ENCODE results near the gene TENM4.
A peak's percentile ranks its signal among the peaks of the same experiment; 100 is the strongest.
"Not testable (repeated sequence)": the region's sequence is repeated elsewhere in the genome, so short reads cannot be mapped to it uniquely, and the experiment has no call there.

Gene TENM4

DNA sequence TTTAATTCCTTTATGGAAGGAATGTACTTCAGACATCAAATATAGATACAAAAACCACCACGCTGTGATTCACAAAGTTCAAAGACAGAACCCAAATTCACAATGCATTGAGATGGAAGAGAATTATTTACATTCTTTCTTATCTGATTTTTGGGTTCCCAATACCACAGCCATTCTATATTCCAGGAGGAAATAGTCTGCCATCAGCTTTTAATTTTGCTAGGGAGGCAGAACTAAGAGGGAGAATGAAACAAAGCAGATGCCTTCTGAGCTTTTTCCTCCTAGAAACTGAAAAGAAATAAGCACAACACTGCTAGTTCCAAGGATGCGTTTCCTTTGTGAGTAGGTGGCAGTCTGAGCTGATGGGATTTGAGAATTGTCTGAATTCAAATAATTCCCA, 583.1 kb downstream of the TENM4 start:
- no peak for DNase-seq

DNA sequence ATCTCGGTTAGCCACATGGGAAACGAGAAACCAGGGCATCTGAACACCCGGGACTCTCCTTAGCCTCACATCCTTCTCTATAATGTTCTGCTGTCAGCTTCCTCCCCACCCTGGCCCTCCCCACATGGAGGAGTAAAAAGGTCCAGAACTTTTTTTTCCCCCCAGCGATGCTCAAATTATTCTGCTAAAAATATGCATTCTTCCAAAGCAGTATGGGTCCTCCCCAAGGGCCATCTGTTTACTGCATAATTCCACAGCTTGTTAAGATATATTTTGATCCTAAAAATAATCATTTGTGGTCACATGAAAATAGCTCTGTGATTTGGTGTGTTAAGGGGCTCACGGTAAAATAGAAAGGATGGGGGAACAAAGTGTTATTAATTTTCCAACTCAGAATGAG, 584.6 kb downstream of the TENM4 start:
- no peak for DNase-seq

DNA sequence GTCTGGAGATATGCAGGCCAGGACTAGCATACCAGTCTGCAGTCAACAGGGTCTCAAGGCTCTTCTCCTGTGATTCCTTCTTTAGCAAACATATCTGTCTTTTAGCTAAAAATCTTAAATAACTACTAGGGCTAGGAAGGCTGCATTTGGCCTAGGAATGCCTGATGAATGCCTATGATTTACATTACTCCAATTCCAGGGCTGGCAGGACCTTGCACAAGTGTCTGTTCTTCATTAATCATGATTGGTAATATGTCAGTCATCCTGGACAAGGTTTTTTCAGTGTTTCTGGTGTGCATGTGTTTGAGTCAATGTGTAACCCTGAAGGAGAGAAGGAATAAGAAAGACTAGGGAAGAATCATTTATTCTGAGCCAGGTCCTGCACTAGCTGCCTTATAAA, 585.7 kb downstream of the TENM4 start:
- DNase-seq, result no peak

DNA sequence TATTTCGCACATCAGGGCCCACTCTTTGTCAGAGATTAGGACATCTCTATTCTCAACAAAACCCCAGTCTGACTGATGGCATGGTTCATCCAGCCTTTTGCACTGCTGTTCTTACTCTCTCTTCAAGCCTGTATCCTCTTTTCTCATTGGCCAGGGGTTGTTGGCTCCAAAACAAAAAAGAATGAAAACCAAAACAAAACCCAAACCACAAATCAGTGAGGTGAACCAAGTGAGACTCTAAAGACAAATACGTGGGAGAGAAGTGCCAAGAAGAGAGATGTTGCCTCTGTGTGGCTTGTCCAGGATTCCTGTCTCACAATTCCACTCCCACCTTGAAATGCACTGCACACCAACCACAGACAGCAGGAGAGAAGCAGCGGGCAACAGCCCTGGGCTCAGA, 587.3 kb downstream of the TENM4 start:
- no peak for DNase-seq

DNA sequence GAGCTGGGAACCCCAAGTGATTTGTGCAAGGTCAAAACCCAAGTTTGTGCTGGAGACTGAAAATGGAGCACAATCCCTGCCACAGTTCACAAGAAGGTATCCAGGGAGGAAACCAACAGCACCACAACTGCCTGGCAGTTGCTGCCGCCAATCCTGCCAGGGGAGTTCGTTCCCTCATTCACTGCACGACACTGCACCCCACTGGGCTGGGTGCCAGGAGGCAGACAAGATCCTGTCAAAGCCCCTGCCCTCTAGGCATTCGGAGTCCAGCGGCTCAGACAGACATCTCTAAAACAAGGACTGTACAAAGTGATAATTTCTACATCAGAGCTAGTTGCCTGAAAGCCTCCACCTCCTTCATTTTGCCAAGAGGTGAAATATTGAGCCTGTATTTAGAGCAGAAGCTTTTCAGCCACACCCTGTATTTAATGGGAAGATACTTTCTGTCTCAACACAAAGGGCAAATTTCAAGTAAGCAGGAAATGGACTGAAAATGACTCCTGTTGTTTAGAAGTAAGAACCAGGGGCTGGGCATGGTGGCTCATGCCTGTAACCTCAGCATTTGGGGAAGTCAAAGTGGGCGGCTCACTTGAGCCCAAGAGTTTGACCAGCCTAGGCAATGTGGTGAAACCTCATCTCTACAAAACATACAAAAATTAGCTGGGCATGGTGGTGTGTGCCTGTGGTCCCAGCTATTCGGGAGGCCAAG, 588.8 kb downstream of the TENM4 start:
- peak; percentile 22 for DNase-seq

DNA sequence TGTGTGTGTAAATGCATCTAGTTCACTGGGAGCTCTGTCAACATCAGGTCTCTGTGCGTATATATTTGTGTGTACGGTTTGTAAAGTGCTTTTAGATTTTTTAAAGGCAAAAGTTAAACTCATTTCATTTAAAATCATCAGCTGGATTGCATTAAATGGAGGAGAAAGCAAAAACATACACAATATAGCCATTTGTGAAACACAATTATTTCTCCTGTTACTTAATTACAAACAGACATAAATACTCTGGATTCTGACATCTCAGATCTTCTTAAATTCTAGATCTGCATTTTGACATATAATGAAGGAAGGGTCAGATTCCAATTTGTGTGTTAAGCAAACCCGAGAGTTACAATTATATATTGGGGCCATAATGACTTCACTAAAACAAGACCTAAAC, 590.8 kb downstream of the TENM4 start:
- DNase-seq, result no peak

DNA sequence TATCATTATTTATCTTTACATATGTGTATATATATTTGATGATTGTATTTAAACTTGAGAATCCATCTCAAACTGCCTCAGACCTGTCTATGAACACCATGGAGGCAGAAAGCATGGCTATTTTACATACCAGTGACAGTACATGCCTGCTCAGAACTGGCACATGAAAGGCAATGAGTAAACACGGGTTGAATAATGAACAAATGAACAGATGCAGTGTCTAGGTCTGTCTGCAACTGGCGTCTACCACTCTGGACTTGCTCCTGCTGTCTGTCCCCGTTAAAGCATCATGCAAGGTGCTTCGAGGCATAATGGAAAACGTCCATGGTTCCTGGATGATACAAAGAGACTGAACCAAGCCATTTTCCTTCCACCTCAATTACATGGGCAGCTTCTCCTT, 594.6 kb downstream of the TENM4 start:
- no peak for DNase-seq

DNA sequence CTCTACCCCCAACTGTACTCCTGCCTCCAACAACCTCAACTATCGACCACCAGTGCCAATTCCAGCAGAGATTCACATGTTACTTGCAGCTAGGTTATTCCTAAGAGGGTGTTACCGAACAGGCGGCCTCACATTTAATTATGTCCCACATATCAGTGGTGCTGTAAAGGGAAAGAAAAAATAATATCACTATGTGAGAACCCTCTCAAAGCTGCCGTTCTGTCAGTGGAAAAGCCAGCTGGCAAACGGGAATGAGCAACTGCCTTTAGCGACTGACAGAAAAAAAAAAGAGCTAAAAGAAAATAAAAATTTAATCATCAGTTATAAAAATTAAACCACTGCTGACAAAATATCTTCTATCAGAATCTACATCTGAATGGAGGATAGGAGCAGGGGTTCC, 595.3 kb downstream of the TENM4 start:
- DNase-seq, result no peak

DNA sequence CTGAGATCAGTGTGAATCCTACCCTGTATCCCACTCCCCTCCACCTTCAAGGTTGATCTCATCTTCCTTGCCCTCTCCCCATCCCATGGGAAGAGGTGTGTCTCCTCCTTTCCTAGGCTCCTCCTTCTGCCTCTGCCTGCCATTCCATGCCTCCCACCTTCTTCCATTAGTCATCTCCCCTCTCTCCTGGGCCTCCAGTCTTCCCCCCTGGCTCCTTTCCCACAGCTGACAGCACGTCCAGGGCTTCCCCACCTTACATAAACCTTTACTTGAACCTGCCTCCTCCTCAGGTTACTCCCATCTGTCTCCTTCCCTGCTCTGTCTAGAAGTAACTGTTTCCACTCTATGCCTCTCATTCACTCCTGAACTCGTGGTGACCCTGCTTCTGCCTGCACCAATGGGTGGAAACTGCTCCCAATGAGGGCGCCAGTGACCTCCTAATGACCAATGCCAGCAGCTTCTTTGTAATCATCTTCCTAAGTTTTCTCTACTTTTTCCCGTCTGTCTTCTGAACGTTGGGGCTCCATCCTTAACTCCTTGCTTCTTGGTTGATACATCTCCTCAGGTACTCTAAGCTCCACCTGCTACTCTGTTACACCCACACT, 599.3 kb downstream of the TENM4 start:
- DNase-seq, result no peak

DNA sequence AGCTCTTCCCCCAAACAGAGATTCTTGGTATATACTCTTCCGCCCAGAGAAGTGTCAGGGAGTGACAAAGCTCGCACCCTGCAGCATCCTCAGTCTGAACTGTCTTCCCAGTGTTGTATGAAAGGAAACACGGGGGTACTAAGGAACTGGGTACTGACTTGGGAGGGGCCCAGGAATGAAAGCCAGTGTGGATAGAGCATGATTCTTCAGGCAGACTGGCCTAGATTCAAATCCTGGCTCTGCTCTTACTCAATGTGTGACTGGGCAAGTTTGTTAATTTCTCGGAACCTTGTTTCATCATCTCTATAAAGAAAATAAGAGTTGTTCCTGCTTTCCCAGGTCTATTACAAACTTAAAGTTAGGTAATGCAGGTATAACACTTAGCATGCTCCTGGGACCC, 600.2 kb downstream of the TENM4 start:
- no peak for DNase-seq

DNA sequence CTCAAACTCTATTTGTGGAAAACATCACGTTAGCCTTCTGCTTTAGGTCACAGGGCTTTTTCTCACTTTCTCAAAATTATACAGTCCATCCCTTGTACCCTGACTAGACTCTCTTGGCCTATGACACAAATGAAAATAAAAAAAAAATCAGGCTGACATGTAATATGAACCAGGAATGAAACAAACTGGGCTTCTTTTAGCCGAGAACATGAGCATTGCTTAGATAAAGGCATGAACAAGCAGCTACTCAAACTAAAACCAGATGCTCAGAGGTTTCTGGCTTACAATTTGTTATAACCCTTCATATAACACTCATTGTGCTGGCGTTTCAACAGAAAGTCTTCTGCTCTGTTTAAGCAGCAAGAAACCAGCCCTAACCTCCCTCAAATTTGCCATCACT, 600.6 kb downstream of the TENM4 start:
- DNase-seq, result no peak

DNA sequence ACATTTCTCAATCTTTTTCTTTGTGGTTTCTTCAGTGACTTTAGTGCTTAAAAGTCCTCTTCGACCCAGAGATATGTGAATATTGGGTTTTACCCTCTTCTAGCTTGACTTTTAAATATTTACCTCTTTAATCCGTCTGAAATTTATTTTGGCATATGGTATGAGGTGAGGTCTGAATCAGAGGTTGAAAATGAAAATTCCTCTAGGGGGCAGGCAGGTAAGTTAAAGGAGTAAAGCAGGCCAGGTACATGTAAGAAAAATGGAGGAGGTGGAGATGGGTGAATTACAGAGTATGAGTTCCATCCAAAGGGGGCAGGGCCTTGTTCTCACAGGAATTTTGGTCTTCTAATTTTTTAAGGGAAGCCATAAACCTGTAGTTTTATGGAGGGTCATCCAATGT, 602.4 kb downstream of the TENM4 start:
- no peak for DNase-seq

DNA sequence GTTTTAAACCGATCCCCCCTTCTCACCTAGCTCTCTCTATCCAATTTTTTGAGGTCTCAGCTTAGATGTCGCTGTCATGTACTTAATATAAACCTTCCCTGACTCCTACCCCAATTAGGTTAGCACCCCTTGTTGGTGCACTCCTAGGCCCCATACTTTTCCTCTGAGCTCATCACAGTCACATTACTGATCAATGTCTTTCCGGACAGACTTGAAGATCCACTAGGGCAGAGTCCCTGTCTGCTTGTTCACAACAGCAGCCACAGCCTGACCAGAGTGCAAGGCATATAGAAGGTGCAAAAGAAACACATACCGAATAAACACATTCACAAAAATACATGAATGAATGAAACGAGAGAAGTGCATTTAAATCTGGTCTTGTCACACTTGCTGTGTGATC, 605.2 kb downstream of the TENM4 start:
- no peak for DNase-seq

DNA sequence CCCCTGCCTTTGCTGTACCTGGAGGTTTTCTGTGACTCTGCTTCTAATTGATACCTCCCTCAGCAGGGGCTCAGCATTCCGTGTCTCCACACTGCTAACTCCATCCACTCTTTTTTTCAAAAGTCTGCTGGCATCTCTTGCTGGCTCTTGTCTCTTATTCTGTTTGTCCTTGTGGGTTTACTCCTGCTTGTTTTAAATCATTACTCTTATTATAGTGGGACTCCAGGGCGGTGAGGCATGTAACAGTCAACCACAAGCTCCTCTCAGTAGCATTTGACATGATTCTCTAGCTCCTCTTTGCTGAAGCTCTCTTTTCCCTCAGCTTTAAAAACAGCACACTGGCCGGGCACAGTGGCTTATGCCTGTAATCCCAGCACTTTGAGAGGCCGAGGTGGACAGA, 605.9 kb downstream of the TENM4 start:
- no peak for DNase-seq

DNA sequence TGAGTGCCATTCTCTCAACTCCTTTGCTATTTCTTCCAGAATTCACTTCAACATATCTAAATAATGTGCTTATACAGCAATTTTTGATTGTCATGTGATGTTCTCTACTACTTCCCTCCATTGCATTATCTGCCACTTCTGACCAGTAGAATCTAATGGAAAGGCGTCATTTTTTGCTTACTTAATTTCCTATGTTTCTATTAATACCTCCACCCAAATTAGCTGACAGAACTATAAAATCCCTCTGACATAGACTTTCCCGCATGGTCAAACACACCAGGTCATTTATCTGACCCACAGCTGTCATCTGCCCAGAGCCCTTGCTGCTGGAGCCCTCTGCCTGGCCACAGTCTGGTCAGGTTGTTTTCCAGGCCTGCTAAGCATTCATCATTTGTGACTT, 607.6 kb downstream of the TENM4 start:
- DNase-seq, result no peak

DNA sequence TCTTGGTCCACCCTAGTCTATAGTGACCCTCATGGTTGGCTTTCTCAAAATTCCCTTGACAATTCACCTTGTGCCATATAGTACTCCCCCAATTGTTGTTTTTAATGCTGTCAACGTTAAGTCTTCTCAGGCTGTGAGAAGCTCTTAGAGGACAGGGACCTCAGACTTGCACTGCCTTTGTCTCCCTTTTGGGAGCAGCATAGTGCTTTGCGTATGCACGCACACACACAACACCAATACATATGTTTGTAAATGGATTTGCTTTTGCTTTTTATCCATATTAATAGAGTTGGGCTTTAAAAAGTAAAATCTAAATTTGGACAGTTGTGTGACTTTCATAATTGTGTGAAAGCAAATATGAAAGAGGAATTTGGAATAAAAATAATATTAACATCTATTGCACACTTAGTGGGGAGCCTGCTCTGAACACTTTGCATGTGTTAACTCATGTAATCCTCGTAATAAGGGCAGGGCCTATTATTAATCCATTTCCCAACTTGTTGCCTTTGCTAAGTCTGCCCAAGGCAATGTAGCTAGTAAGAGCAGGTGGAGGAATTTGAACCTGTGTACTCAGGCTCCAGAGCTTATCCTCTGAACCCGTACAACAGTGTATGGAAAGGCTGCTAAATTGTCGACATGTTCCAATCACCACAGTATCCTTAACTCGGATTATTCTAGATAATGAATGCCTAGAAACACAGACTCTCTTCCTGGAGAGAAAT, 608.4 kb downstream of the TENM4 start:
- DNase-seq, result no peak

DNA sequence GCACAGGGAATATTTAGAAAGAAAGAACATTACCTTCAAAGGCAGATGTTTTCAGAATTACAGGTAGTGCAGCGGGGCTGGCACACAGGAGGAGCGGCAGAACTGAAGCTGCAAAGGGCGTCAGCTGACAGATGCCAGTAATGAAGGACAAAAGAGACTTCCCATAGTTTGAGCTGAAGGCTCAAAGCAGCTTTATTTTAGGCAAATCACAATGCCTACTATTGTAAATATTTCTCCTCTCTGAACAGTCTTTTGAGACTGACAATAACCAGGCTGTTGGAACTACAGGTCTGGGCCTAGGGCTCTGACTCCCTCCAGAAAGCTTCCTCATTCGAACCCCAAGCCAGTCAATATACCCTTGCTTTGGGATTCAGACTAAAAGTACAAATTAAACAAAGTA, 609.3 kb downstream of the TENM4 start:
- no peak for DNase-seq

DNA sequence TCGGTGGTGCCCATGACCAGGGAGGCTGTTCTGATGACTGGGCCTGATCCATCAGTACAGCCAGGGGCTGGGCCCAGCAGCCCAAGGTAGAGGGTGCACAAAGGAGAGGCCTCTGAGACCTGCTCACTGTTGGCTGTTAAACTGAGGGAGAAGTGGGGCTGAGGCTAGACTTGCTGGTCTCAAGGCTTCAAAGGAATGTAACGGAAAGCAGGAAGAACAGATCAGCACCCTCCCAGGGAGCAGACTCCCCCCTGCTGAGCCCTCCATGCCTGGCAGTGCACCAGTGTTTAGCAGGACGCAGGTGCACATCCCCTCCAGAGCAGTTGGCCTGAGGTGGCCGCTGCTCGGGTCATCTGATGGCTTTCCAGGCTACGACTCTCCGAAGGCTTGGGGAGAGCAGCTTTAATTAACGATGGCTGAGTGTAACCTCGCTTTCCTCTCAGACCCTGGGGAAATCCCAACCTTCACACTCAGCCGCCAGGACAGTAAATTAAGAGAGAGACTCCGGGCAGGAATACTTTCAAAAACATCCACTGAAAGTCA, 610.5 kb downstream of the TENM4 start:
- no peak for DNase-seq

DNA sequence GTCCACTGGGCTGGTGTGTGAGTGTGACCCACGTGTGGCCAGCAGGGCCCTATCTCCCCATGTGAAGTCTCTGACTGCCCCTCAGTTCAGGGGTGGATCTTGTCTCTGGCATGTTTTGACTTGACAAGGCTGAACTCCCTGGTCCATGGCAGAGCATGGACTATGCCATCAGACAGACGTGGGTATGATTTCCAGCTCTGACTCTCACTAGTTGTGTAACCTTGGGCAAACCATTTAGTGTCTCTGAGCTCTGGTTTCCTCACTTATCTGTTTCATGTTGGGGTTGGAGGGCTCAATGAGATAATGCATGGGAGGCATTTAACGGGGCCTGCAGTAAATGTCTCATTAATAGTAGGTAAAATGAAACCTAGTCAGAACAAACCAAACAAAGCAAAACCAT, 611.7 kb downstream of the TENM4 start:
- no peak for DNase-seq

DNA sequence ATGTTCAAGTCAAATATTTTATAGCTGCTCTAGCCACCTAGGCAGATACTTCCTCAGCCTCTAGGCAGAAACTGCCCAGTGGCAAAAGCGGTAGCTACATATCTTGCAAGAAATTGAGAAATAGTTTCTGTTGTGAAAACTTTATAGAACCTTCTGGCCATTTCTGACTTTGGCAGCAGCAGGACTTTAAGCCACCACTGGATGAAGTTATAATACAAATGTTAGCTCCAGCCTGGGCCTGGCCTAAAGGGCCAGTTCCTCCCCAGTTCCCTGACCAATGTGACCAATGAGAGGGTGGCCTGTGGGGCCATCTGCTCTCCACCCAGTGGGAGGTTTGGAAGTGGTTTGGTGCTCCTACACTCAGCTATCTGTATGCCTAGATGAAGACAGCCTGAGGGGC, 612.2 kb downstream of the TENM4 start:
- DNase-seq, result no peak

DNA sequence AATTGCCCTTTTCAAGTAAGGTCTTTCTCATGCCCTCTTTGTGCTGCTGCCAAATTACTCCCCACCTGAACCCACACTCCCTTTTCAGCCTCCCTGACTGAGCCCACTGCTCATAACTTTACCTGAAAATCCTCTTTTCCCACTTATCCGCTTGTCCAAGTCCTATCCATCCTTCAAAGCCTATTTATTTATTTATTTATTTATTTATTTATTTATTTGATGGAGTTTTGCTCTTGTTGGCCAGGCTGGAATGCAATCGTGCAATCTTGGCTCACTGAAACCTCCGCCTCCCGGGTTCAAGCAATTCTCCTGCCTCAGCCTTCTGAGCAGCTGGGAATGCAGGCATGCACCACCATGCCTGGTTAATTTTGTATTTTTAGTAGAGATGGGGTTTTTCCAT, 613.5 kb downstream of the TENM4 start:
- DNase-seq, result not testable (repeated sequence)

DNA sequence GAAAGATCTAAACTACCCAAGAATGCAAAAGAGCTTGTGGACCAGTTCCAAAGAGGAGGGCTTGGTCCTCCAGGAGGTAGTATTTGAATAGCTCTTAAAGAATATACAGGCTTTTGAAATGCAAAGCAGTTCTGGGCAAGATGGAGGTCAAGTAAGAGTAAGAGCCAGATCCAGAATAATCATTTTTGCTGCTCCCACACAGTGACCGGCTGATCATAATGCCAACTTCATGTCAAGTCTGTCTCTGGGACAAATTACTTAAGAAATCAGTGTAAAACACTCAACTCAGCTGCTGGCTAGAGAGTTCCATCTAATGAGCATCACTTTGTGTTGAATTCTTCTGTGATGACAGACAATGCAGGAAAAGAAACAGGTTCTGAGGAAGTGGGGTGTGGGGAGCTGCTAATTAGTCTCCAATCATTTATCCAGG, 615.2 kb downstream of the TENM4 start:
- no peak for DNase-seq

DNA sequence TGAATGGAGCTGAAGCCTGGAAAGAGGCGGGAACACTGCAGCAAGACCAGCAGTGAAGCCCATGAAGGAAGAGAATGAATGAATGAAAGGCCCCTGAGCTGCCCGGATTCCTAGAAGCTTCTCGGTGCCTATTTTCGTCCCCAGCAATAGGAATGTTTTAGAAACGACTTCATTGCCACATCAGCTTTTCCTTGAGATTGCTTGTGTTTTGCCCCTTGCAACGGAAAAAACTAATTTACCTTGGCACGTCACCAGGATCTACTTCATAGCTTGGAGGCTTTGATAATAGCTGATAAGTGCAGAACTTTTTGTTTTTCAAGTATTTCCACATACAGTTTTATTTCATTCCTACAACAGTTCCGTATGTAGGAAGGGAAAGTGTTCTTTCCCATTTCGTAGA, 617.2 kb downstream of the TENM4 start:
- DNase-seq, result no peak

DNA sequence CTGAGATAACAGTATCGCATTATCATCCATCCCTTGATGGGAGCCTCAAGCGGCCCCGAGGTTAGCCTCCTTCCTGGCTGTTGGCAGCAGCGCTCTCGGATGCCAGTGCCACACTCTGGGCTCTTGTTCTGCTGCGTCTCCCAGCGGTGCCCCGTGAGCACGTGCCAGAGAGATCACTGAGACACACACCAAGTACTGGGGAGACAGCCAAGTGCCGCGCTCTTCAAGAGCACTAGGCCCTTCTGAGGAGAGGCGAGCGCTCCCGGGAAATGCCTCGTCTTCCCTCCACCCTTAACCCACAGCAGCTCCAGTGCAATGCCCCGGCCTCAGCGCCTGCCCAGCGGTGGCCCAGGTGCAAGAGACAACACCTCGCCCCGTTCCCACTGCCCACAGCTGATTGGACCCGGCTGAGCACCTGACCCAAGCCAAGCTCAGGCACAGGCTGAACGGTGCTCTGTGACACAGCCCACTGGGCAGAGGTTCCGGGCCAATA, 617.9 kb downstream of the TENM4 start:
- no peak for DNase-seq
